BE2C (cell line): Measurements from ENCODE around the gene PAX5.

Source experiments
- DNase-seq: peaks from one replicate; pipeline ENCODE4 v3.0.0-alpha.2; 2020
- H3K27me3 ChIP-seq: fragments of 250-450 bp; sonication (Bioruptor Pico); 2 replicates; pipeline ENCODE4 v1.5.1; 2020; ENCODE audit warnings: mild to moderate bottlenecking
- H3K36me3 ChIP-seq: fragments of 250-450 bp; sonication (Bioruptor Pico); 2 replicates; pipeline ENCODE4 v1.5.1; 2020; ENCODE audit warnings: mild to moderate bottlenecking
- H3K4me1 ChIP-seq: fragments of 250-450 bp; sonication (Bioruptor Pico); 2 replicates; pipeline ENCODE4 v1.5.1; 2020
- H3K4me3 ChIP-seq: 2 replicates; pipeline ENCODE4 v1.5.1; 2011; ENCODE audit warnings: low read depth, low read length
- H3K9me3 ChIP-seq: fragments of 250-450 bp; sonication (Bioruptor Pico); 2 replicates; pipeline ENCODE4 v1.5.1; 2020
- CTCF ChIP-seq: IDR thresholded peaks from 2 replicates; pipeline ENCODE4 v1.5.1; 2012; ENCODE audit warnings: mild to moderate bottlenecking, low read depth, low read length

The PAX5 gene

DNA sequence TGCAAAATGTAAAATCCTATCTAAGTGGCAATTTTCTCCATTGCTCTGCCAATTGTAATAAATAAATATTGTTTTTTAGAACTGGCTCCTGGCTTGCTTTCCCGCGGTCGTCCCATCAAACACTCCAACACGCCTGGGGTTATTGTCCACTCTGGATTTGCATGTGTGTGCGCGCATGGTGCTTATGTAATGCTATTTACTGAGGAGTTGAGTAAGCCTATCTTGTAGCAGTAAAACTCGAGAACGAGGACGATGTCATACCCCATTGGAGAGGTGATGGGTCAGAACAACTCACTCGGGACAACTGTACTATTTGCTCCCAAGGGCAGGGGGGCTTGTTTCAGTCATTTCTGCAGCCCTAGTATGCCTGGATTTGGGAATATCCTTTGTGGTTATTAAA is 220.9 kb downstream of the PAX5 start:
- Histone ChIP-seq H3K36me3 (no peaks in the 10 kb centered on the region), H3K9me3 (no peaks in the 10 kb centered on the region), H3K4me1 (no peaks in the 10 kb centered on the region), H3K4me3 (no peak overlapping the region), H3K27me3 (no peaks in the 10 kb centered on the region)
- no peak for TF ChIP-seq CTCF
- no peak for DNase-seq

DNA sequence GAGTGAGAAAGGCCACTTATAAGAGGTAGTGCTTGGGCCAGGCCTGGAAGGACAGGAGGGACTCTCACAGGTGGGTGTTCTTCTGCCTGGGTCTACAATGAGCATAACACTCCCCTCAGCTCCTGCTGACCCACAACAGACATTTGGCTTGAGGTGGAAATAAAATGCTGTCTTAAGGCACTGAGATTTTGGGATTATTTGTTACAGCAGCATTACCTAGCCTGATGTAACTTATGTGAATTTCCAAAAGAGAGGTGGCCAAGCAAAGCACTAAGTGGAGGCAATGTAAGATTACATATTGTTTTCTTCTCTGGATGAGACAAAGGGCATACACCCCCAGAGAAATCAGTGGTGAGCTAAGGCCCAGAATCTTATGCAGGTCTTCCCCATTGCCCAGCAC is 221.5 kb downstream of the PAX5 start:
- DNase-seq, result no peak
- H3K4me1 ChIP-seq, result no peaks in the 10 kb centered on the region
- no peak for TF ChIP-seq CTCF
- no peak overlapping the region for H3K4me3 ChIP-seq
- H3K27me3 ChIP-seq, result no peaks in the 10 kb centered on the region
- no peaks in the 10 kb centered on the region for H3K9me3 ChIP-seq
- H3K36me3 ChIP-seq, result no peaks in the 10 kb centered on the region

DNA sequence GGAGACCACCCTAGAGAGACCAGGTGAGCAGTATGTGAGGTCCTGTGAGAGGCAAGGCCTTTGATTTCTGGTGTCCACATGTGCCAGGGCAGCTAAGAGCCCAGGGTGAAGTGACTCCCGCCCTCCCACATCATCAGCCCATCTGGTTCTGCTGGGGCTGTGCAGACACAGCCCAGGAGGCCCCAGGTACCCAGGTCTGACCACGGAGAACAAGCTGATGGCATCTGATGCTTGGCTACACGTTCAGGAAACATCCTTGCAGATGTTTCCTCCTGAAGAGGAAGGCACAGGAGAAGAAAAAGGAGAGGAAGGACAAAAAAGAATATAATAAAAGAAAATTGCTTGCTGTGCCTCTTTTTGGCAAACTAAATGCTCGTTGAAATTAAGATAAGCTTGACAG is 225.8 kb downstream of the PAX5 start:
- DNase-seq, result no peak
- Histone ChIP-seq H3K4me1 (no peaks in the 10 kb centered on the region), H3K4me3 (no peak overlapping the region), H3K9me3 (no peaks in the 10 kb centered on the region), H3K36me3 (no peaks in the 10 kb centered on the region), H3K27me3 (no peaks in the 10 kb centered on the region)
- TF ChIP-seq CTCF, result no peak

- Histone ChIP-seq H3K4me3 (no peak overlapping the region), H3K4me1 (peaks cover 12% of the 10 kb centered on the region), H3K36me3 (no peaks in the 10 kb centered on the region), H3K27me3 (no peaks in the 10 kb centered on the region), H3K9me3 (no peaks in the 10 kb centered on the region)
- TF ChIP-seq CTCF, result no peak
- DNase-seq, result no peak
Observed at GRCh38 chr9:36803961-36804360, 230.1 kb downstream of the PAX5 start.

- peak; percentile 76 for DNase-seq
- Histone ChIP-seq H3K4me1 (peaks cover 12% of the 10 kb centered on the region), H3K27me3 (no peaks in the 10 kb centered on the region), H3K36me3 (no peaks in the 10 kb centered on the region), H3K9me3 (no peaks in the 10 kb centered on the region), H3K4me3 (peak overlapping the region; percentile 40)
- no peak for TF ChIP-seq CTCF
Observed at GRCh38 chr9:36802201-36802920, 231.7 kb downstream of the PAX5 start.

DNA sequence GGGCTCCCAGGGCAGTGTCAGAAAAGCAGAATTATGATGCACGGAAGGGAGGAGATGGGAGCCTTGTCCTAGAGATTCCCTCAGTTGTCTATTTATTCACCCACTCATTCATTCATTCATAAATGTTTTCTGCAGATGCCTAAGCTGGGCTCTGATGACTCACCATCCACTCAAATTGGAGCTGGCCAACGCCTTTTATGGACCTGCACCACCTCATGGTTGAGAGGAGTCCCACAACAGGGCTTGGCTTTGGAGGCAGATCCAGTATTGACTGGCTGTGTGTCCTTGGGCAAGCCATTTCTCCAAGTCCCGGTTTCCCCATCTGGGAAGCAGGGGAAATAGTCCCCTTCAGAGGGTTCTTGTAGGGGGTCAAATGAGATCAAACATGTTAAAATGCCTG is 233.6 kb downstream of the PAX5 start:
- no peak for TF ChIP-seq CTCF
- Histone ChIP-seq H3K9me3 (no peaks in the 10 kb centered on the region), H3K27me3 (no peaks in the 10 kb centered on the region), H3K36me3 (no peaks in the 10 kb centered on the region), H3K4me1 (peaks cover 12% of the 10 kb centered on the region), H3K4me3 (no peak overlapping the region)
- no peak for DNase-seq
